ENCODE measurements around the gene FBXO40. TPM values are rescaled to one million over a fixed set of nuclear protein-coding genes. Genes with fewer than 3 reads are reported as not detected.

FBXO40 gene
- not detected in 2 replicates for total RNA-seq (2013; cell fraction: nucleolus; rRNA removed)
- total RNA-seq (2014; rRNA removed): not detected in 2 replicates
- total RNA-seq (2014; rRNA removed; fragmentation: Illumina TruSeq; extraction: Trizol): not detected in 2 replicates
- total RNA-seq (2021): not detected in 2 replicates
- polyA plus RNA-seq (2011; ENCODE audit: low read depth): 0.18 TPM
- polyA plus RNA-seq (2011; rRNA removed): 0.01 TPM in 1 of 2 replicates, not detected in the other
- not detected in 2 replicates for polyA plus RNA-seq (2011; cell fraction: cytosol; rRNA removed)
- not detected in 2 replicates for polyA plus RNA-seq (2011; cell fraction: nucleus; rRNA removed)
- 0.07 and 0.16 TPM in 2 replicates for polyA plus RNA-seq (2012)
- polyA plus RNA-seq (2014; fragmentation: Illumina TruSeq; extraction: Trizol): not detected in 2 replicates
- polyA plus RNA-seq (2014; fragmentation: Nextera tagmentation; extraction: Ambion mirVana): under 1 TPM; 0.03 to 0.05 TPM
- polyA plus RNA-seq (2014; rRNA removed): not detected in 2 replicates
- under 1 TPM in 1 of 2 experiments, not detected in 1; 0.04 TPM for polyA plus RNA-seq (2016; fragmentation: Nextera tagmentation; extraction: Ambion mirVana)
- 0.05 TPM in 1 of 2 replicates, not detected in the other for polyA minus RNA-seq (2011; rRNA and poly(A)+ RNA removed)
- not detected in 2 replicates for polyA minus RNA-seq (2011; cell fraction: cytosol; rRNA and poly(A)+ RNA removed)
- not detected in 2 replicates for polyA minus RNA-seq (2011; cell fraction: nucleus; rRNA and poly(A)+ RNA removed)
- percentile 3 among the genes with signal in this experiment for Bru-seq, nascent RNA
- BruChase-seq, experiment 1, labeled RNA remaining after a 6-hour chase: not detected
- BruChase-seq, experiment 2, labeled RNA remaining after a 2-hour chase: not detected
- long read RNA-seq, experiment 1: 0 reads
- long read RNA-seq, experiment 2: 0 reads

GRCh38 chr3:121592856-121593702, at the start of gene FBXO40:
FBXO40 (plus strand) TSS chr3:121593379; CDS start chr3:121620576, 27,197 bp downstream.
- no peak for FAIRE-seq
- Histone ChIP-seq H3K27me3 (replicated peaks in 1 of 2; ENCODE audit: control insufficient read depth in 2 of 2, insufficient read depth in 2 of 2, low read length in 1 of 2) (no peaks in the 10 kb centered on the region), H3K4me3 (no peak within 1 kb of the TSS), H2AFZ (ENCODE audit: control insufficient read depth, low read depth, low read length) (no peak within 1 kb of the TSS), H4K20me1 (ENCODE audit: control insufficient read depth, insufficient read depth) (no peaks in the 10 kb centered on the region), H3K4me1 (ENCODE audit: control insufficient read depth, insufficient read depth, low read length) (no peaks in the 10 kb centered on the region), H3K79me2 (ENCODE audit: control insufficient read depth, insufficient read depth, low read length) (no peaks in the 10 kb centered on the region), H3K4me2 (ENCODE audit: control insufficient read depth, insufficient read depth) (no peak within 1 kb of the TSS), H3K9ac (ENCODE audit: control insufficient read depth, insufficient read depth, low read length) (no peak within 1 kb of the TSS), H3K27ac (ENCODE audit: control insufficient read depth, insufficient read depth) (no peak within 1 kb of the TSS), H3K36me3 (ENCODE audit: control insufficient read depth in 2 of 2, insufficient read depth in 2 of 2, low read length in 1 of 2) (no peaks in the 10 kb centered on the region), H3K9me3 (replicated peaks; ENCODE audit: control insufficient read depth, insufficient read depth, low read length) (no peaks in the 10 kb centered on the region)
- intact Hi-C loops (cut with micrococcal nuclease; ENCODE audit: unreplicated experiment): no loop called here
- WGBS (ENCODE audit: insufficient coverage, insufficient replicate concordance, low lambda C conversion rate, missing lambda C conversion rate): 39% methylated on average over 11 of the region's 11 CpGs
- CTCF ChIA-PET: no interaction called here
- ATAC-seq: peak; percentile 45
- DNase-seq (ENCODE audit: low read depth, low spot score): no peak
- POLR2A ChIA-PET: interaction anchor here (0.6 kb wide), 1 partner anchor 109 kb away, joined by 3 read pairs; no protein-coding TSS in a partner anchor
- no TSS peak for BruUV-seq (replicated peaks)
- in situ Hi-C loops (cut with MboI): no loop called here
- RAD21 ChIA-PET (ENCODE audit: unreplicated experiment): interaction anchor here (0.7 kb wide), 1 partner anchor 45 kb away, joined by 3 read pairs; no protein-coding TSS in a partner anchor
- SMC1A ChIA-PET (ENCODE audit: uncharacterized antibody, unreplicated experiment): no interaction called here
- TF ChIP-seq CBX3 (IDR thresholded peaks at IDR 0.05; ENCODE audit: borderline replicate concordance, low read depth) (no peak), ZBTB33 (IDR thresholded peaks at IDR 0.05) (no peak), MEF2B (IDR thresholded peaks at IDR 0.05; ENCODE audit: partially characterized antibody, poor library complexity, severe bottlenecking) (no peak), NR2C1 (IDR thresholded peaks at IDR 0.05) (no peak), DPF2 (IDR thresholded peaks at IDR 0.05) (no peak), BRCA1 (IDR thresholded peaks at IDR 0.05; ENCODE audit: low read depth, low read length) (no peak)
